DMS114 treated with DMSO at 0.1 percent for 48 hours (cell line): ENCODE data around the gene ZBED4.
"Not testable (repeated sequence)": the region's sequence is repeated elsewhere in the genome, so short reads cannot be mapped to it uniquely, and the experiment has no call there.

ENCODE experiments used
- DNase-seq: peaks from one replicate; lab custom pipeline; 2025; ENCODE audit not compliant: unreplicated experiment; lab: John Stamatoyannopoulos, UW

The ZBED4 gene

DNA sequence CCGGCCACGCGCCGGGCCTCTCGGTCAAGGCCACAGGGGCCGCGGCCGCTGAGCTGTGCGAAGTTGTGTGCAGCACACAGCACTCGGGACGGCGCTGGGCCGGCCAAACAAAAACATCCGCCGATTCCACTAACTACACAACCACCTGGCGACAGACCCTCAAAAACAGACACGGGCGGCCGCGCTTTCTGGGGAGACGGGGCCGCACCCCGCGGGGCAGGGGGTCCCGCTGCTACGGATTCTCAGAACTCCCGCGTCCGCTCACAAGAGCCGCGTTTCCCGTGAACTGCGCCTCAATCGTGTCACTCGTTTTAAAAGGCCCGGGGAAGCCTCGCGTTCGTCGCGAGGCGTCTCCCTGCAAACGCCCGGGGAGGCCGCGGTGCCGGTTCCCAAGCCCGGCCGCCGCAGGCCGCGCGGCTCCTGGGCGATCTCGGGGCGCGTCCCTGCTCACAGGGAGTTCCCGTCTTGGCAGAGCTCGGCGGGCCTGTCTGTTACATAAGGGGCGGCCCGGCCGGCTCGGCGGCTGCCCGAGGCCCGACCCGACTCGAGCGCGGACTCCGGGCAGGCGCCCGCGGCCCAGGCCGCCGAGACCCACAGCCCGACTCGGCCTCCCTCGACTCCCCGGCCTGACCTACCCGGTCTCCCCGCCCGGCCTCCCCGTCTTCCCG is 26.9 kb upstream of the ZBED4 start:
- no peak for DNase-seq

DNA sequence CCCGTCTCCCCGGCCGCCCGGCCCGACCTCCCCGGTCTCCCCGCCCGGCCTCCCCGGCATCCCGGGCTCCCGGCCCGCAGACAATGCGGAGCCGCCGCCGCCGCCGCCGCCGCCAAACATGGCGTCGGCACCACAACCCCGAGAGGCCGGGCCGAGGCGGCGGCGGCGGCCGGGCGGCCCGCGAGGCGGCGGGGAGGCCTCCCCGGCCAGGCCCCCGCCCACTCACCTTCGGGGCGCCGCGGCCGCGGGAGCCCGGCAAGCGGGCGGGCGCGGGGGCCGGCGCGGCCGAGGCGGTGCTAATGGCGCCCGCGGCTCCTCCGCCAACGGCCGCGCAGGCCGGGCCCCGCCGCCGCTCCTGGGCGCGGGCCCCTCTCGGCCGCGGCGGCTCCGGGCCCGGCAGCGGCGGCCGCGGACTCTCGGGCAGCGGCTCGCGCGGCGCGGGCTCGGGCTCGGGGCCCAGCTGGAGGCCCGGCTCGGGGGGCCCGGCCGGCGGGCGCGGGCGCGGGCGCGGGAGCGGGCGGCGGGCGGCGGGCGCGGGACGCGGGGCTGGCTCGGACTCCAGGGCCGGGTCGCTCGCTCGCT is 26.3 kb upstream of the ZBED4 start:
- DNase-seq, result no peak

DNA sequence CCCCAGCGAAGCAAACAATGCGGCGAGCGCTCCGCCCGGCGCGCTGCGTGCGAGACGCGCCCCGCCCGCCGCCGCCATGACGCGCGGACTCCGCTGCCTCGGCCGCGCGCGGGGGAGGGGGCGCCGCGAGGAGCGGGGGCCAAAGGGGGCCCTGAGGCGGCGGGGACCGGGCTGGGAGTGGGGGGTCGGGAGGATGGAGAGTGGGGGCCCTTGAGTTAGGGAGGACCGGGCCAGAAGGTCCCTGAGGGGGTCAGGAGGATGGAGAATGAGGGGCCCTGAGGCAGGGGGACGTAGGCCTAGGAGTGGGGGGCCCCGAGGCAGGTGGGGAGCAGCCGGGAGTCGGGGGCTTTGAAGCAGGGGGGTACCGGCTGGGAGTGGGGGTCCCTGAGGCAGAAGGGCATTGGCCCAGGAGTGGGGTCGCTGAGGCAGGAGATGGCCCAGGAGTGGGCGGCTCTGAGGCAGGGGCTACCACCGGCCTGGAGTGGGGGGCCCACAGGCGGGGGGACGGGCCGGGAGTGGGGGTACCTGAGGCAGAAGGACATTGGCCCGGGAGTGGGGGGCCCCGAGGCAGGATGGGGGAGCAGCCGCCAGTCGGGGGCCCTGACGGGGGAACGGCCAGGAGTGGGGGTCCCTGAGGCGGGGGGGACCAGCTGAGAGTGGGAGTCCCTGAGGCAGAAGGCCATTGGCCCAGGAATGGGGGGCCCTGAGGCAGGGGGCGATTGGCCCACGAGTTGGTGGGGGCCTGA is 25.6 kb upstream of the ZBED4 start, which contains the start of gene BRD1:
BRD1 (minus strand) TSS at position 21 of the 746 bp plus-strand sequence. CDS start 3,556 bp downstream, outside the sequence.
- no peak for DNase-seq

DNA sequence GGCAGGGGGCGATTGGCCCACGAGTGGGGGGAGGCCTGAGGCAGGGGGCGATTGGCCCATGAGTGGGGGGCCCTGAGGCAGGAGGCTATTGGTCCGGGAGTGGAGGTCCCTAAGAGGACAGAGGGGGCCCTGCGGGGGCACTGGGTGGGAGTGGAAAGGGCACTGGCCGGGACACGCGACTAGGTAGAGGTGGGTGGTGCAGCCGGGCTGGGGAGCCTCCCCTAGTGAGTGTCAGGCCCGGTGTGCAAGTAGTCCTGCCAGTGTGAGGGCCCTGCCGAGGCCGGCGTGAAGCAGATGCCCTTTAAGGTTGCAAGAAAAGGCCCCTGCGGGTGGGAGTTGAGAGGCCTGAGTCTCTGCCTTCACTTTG is 25.1 kb upstream of the ZBED4 start:
- no peak for DNase-seq

DNA sequence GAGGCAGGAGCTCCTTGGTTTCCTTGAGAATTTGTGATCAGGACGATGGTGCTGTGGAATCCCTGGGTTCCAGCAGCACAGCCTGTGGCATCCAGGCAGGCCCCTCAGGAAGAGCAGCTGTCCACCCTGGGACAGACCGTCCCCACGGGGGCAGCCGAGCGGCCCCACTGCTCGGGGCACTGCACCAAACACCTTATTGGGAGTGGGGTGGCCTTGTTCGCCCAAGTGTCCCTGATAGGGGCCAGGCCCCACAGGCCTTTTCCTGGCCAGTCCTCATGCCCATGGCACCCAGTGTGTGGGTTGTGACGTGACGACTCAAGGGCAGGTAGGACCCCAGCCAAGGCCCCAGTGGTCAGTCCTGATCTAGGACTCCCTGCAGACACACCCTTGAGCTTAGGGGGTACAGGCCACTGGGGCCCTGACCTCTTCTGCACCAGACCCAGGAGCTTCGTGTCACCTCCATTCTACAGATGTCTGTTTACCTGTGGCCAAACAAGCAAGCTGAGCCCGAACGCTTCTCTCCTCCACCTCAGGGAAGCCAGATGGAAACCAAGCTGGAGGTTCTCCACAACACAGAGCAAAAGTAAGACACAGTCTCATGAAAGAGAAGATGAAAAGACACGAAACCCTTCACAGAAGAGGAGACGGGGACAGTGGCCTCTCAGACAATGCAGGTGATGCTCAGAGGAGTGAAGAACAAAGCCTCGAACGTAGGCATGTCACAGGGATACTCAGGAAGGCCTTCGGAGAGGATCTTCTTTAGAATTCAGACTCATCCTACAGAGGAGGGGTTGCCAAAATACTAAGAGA is 24.4 kb upstream of the ZBED4 start:
- DNase-seq, result no peak

DNA sequence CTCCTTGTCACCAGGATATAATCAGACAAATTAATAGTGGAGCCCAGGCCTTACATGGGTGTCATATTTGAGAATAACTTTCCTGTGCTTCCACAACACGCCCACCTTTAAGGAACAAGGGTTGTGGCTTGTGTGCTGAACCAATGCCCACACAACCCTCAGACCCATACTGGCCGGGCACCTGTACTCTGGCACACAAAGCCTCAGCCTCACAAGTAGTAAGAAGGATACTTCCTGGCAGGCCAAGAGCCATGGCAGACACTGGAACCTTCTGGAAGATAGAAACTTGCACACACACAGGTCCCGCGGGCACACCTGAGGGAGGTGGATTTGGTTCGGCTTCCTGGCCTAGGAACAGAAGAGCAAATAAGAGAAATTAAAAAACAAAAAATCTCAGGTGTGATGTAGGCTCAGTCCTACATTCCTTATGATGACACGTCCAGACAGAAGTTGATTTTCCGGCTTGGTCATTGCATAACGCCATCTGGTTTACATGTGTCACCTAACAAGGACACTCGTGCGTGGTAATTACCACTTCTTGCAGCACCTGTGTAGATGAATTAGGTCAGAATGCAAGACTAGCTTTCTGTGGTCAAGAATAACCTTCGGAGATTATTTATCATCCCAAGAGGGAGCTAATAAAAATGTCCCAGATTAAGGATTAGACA is 20.2 kb upstream of the ZBED4 start:
- DNase-seq, result no peak

GRCh38 chr22:49838771-49839717 is 14.6 kb upstream of the ZBED4 start:
- no peak for DNase-seq

DNA sequence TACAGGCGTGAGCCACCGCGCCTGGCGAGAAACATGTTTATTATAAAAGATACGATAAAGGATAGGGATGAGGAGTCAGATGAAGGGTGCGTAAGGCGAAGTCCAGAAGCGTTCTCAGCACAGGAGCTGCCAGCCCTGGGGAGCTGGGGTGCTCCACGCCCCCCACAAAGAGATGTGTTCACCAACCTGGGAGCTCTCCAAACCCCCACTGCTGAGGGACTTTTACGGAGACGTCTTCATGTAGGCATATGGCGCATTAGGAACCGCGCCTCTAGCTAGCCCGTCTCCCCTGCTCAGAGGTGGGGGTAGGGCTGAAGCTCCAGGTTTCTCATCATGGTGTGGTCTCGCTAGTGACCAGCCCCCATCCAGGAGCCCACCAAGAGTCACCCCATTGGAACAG is 8.4 kb upstream of the ZBED4 start:
- no peak for DNase-seq

DNA sequence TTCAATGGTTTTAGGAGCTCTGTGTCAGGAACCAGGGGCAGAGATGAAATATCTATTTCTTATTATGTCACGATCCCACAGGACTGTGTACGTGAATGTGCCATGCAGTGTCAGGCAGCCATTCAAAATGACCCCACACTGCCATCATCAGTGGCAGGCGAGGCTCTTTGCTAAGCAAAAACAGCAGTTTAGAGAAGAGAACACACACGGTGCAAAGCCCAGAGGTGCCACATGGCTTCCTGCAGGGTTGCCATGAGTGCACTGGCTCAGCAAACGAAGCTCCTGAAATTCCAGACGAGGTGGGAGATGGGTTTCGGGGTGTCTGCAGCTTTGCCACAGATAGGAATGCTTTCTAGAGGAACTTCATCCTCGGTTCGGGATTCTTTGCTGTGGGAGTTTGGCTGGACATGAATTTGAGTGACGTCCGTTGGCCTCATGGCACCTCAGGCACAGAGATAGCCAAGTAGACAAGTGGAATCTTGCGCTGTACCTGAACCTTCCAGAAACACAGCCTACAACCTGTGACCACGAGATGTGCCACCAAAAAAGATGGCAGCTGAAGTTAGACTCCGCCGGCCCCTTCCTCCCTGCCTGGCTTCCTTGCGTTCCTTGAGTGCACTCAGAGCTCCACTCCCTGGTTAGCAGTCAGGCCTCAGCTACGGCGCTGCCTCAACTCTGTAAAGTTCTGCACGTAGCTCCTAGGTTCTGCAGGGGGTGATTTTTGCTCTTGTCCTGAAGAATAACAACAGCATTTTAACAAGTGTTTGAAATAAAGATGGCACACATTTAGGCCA is 7.8 kb upstream of the ZBED4 start:
- no peak for DNase-seq

- no peak for DNase-seq
Measured at GRCh38 chr22:49847751-49848689, 5.6 kb upstream of the ZBED4 start.

GRCh38 chr22:49848690-49849160 is 4.9 kb upstream of the ZBED4 start:
- DNase-seq, result no peak

GRCh38 chr22:49849161-49850020 is 4.3 kb upstream of the ZBED4 start:
- DNase-seq, result no peak

GRCh38 chr22:49850021-49850911 is 3.4 kb upstream of the ZBED4 start:
- DNase-seq, result no peak

DNA sequence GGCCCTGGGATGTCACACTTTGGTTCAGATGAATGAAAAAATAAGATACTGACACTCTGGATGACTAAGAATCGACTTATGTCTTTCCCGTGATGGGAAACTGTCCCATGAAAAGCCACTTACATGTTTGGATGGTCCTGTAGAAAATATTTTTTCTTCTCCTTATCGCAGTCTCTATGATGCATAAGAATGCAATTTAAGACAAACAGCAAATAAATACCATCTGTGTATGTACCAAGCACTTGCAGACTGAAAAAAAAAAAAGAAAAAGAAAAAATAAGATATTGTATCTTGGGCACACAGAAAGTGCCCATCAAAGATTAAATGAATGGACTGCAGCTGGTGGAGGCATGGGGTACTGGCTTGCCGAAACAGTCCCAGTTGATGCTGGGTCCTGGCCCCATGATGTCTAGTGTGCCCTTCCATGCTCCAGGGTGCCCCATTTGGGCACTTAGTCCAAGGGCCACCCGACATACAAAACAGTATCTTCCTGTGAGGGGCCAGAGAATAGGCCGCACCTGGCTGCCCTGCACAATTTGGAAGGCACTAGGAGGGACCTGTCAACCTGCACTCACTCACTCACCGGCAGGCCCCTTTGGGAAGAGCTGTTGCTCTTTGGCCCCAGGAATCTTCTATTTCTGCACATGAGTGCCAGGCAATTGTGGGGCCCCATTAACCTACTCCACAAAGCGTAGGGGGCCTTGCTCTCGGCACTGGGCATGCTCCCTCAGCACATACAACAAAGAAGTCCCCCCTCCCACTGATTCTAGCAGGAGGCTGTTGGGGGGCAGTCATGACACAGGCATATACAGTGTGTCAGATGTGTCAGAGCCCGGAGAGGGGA is 2.5 kb upstream of the ZBED4 start:
- no peak for DNase-seq

GRCh38 chr22:49852568-49852897 is 1.1 kb upstream of the ZBED4 start:
- DNase-seq, result not testable (repeated sequence)
